Measurements from ENCODE around the gene KLF16. TPM values are rescaled to one million over a fixed set of nuclear protein-coding genes. Genes with fewer than 3 reads are reported as not detected.

KLF16 gene
- total RNA-seq, 1 donor from 2014 or later = 7.2 TPM

- DNase-seq (ENCODE audit: low read depth) = no peak
These were observed 5.6 kb upstream of the KLF16 start for GRCh38 chr19:1868971-1869370.

- DNase-seq (ENCODE audit: low read depth) = no peak
These were observed 4.0 kb upstream of the KLF16 start for GRCh38 chr19:1867349-1867724.

- no peak for DNase-seq (ENCODE audit: low read depth)
These were observed 3.4 kb upstream of the KLF16 start for GRCh38 chr19:1866693-1867348.

GRCh38 chr19:1865172-1866010 is 2.0 kb upstream of the KLF16 start:
- DNase-seq (ENCODE audit: low read depth) = no peak

- DNase-seq (ENCODE audit: low read depth) = no peak
These were observed 1.2 kb upstream of the KLF16 start for GRCh38 chr19:1864480-1865171.

GRCh38 chr19:1863638-1864479 is 480 bp upstream of the KLF16 start:
- peak; percentile 61 for DNase-seq (ENCODE audit: low read depth)

- DNase-seq (ENCODE audit: low read depth) = no peak
These were observed 703 bp downstream of the KLF16 start for GRCh38 chr19:1862424-1863327.

GRCh38 chr19:1862068-1862423 is 1.3 kb downstream of the KLF16 start:
- DNase-seq (ENCODE audit: low read depth) = no peak

- DNase-seq (ENCODE audit: low read depth) = no peak
These were observed 1.8 kb downstream of the KLF16 start for GRCh38 chr19:1861599-1862031.

GRCh38 chr19:1860821-1861598 is 2.4 kb downstream of the KLF16 start:
- DNase-seq (ENCODE audit: low read depth) = no peak

- DNase-seq (ENCODE audit: low read depth) = peak; percentile 75
These were observed 3.2 kb downstream of the KLF16 start for GRCh38 chr19:1860042-1860775.

GRCh38 chr19:1859331-1859781 is 4.0 kb downstream of the KLF16 start:
- no peak for DNase-seq (ENCODE audit: low read depth)

GRCh38 chr19:1858412-1859081 is 4.8 kb downstream of the KLF16 start:
- DNase-seq (ENCODE audit: low read depth) = no peak

- no peak for DNase-seq (ENCODE audit: low read depth)
These were observed 5.6 kb downstream of the KLF16 start for GRCh38 chr19:1857648-1858326.

- DNase-seq (ENCODE audit: low read depth) = peak; percentile 77
These were observed 6.4 kb downstream of the KLF16 start for GRCh38 chr19:1856698-1857603.

GRCh38 chr19:1856345-1856697 is 7.1 kb downstream of the KLF16 start:
- DNase-seq (ENCODE audit: low read depth) = no peak

- DNase-seq (ENCODE audit: low read depth) = no peak
These were observed 7.5 kb downstream of the KLF16 start for GRCh38 chr19:1855828-1856255.

Data from renal cortical epithelial cell (primary cell).